Muscle of arm (tissue), 12 donors: ENCODE results near the gene CNN2. TPM values are rescaled to one million over a fixed set of nuclear protein-coding genes. Genes with fewer than 3 reads are reported as not detected.

Experiments used
- DNase-seq: peaks from one replicate; pipeline ENCODE4 v3.0.0-alpha.2; 2013
- polyA plus RNA-seq, 12 donors: library from polyadenylated mRNA; unstranded; fragments of 120-200 nt; gene quantifications; one replicate each; pipeline ENCODE4 v1.2.1, GENCODE V29; 2013; ENCODE audit not compliant: insufficient read length in 12 of 12

CNN2 gene
- polyA plus RNA-seq, 12 donors, result 36.3 to 89.8 (median 46.7) TPM; not detected in 1

- no peak for DNase-seq
These were observed 49.6 kb downstream of the CNN2 start for GRCh38 chr19:1076046-1076386.

- DNase-seq, result no peak
These were observed 50.5 kb downstream of the CNN2 start for GRCh38 chr19:1076951-1077350.

GRCh38 chr19:1079566-1080111 is 53.2 kb downstream of the CNN2 start:
- no peak for DNase-seq

GRCh38 chr19:1080360-1081161 is 54.2 kb downstream of the CNN2 start:
- no peak for DNase-seq

- DNase-seq, result no peak
These were observed 55.1 kb downstream of the CNN2 start for GRCh38 chr19:1081301-1082164.

GRCh38 chr19:1082165-1082927 is 55.9 kb downstream of the CNN2 start:
- DNase-seq, result no peak

- no peak for DNase-seq
These were observed 56.8 kb downstream of the CNN2 start for GRCh38 chr19:1082928-1083816.

- DNase-seq, result no peak
These were observed 57.8 kb downstream of the CNN2 start for GRCh38 chr19:1084024-1084868.

- DNase-seq, result no peak
These were observed 58.7 kb downstream of the CNN2 start for GRCh38 chr19:1085053-1085658.

GRCh38 chr19:1085676-1086442 is 59.5 kb downstream of the CNN2 start:
- no peak for DNase-seq

- no peak for DNase-seq
These were observed 60.2 kb downstream of the CNN2 start for GRCh38 chr19:1086613-1087012.

GRCh38 chr19:1087813-1088415 is 61.5 kb downstream of the CNN2 start:
- DNase-seq, result no peak

- no peak for DNase-seq
These were observed 62.1 kb downstream of the CNN2 start for GRCh38 chr19:1088416-1089010.
